Large intestine (tissue), 3 donors: ENCODE results near the gene RPSA. TPM values are rescaled to one million over a fixed set of nuclear protein-coding genes. Genes with fewer than 3 reads are reported as not detected.
"Not testable (repeated sequence)": the region's sequence is repeated elsewhere in the genome, so short reads cannot be mapped to it uniquely, and the experiment has no call there.

Experiments used
- DNase-seq, 2 donors: peaks; one replicate each; pipeline versions ENCODE4 v3.0.0 to v3.0.0-alpha.2; 2013
- H3K27ac ChIP-seq: one replicate; pipeline ENCODE4 v1.5.1; 2013; ENCODE audit warnings: low read length
- H3K27me3 ChIP-seq: 2 replicates; pipeline ENCODE4 v1.6.1; 2013; ENCODE audit warnings: low read length; ENCODE audit not compliant: control insufficient read depth, insufficient read depth
- H3K36me3 ChIP-seq: 2 replicates; pipeline ENCODE4 v1.6.1; 2013; ENCODE audit warnings: low read length; ENCODE audit not compliant: control insufficient read depth, insufficient read depth
- H3K4me1 ChIP-seq: one replicate; pipeline ENCODE4 v1.6.1; 2013; ENCODE audit warnings: low read length; ENCODE audit not compliant: control insufficient read depth, insufficient read depth
- H3K4me3 ChIP-seq: one replicate; pipeline ENCODE4 v1.5.1; 2013; ENCODE audit warnings: low read length
- H3K9me3 ChIP-seq: one replicate; pipeline ENCODE4 v1.6.1; 2013; ENCODE audit warnings: mild to moderate bottlenecking, low read depth, low read length, moderate library complexity; ENCODE audit not compliant: control insufficient read depth
- WGBS: methylation state at CpG from one replicate; pipeline ENCODE4 v1.1.5; 2013; ENCODE audit warnings: low lambda C conversion rate; ENCODE audit not compliant: insufficient coverage; 5-methylcytosine and 5-hydroxymethylcytosine counted together
- polyA plus RNA-seq: library from polyadenylated mRNA; unstranded; fragments of 120-200 nt; gene quantifications from one replicate; pipeline ENCODE4 v1.2.1, GENCODE V29; 2013

Gene RPSA
- polyA plus RNA-seq, 1 donor, result 1,397 TPM

DNA sequence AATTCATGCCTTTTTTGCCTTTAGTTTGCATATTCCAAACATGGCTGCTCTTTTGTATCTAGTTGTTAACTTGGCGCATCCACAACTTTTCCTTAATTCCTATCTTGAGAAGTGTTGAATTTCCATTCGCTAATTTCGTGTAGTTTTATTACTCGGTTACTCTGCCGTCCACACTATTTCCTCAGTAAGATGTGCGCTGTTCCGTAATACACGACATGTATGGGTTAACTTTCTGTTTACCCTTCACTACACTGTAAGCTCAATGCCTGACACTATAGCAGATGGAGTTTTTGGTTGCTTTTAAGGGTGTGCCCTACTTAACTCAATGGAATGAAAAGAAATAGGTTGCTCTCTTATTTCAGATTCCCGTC lies 724 bp downstream of the RPSA start:
- Histone ChIP-seq H3K36me3 (peaks cover 42% of the 10 kb centered on the region), H3K4me3 (peak overlapping the region; percentile 83), H3K27me3 (no peaks in the 10 kb centered on the region), H3K9me3 (no peaks in the 10 kb centered on the region), H3K27ac (peak overlapping the region; percentile 82), H3K4me1 (peaks cover 13% of the 10 kb centered on the region)
- 0% methylated on average over 3 of the region's 9 CpGs for WGBS
- no peak for DNase-seq

DNA sequence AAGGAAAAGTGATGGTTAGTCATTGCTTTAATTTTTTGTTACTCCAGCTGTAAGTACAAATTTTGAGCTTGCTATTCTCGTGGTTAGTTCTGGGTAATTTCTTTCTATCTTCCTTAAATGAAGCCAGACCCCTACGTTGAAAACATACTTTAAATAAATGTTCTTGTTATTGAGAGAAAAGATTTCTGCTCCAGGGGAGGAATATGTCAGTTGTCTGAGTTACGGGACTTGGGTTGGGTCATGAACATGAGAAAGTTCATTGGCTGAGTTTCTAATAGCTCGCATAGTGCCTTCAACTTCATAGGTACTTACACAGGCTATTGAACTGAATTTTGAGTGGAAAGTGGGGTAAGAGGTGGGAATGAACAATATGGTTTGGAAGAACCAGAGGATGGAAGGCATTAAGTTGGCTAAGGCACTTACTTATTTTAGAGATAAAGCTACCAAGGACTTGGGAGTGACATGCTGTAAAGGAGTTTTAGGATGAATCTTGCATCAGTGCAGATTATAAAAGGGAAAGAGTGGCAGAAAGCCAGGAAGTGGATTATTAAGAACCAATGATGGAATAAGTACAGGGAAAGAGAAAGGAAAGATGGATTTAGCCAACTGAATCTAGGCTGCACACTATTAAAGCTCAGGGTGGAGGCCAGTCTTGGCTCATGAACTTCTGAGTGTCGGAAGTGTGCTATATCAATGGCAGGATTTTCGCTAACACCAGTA lies 1.4 kb downstream of the RPSA start:
- Histone ChIP-seq H3K36me3 (peaks cover 48% of the 10 kb centered on the region), H3K4me1 (peaks cover 13% of the 10 kb centered on the region), H3K27me3 (no peaks in the 10 kb centered on the region), H3K4me3 (peak overlapping the region; percentile 83), H3K9me3 (no peaks in the 10 kb centered on the region), H3K27ac (no peak overlapping the region)
- no peak for DNase-seq
- 14% methylated on average over 1 of the region's 6 CpGs for WGBS

DNA sequence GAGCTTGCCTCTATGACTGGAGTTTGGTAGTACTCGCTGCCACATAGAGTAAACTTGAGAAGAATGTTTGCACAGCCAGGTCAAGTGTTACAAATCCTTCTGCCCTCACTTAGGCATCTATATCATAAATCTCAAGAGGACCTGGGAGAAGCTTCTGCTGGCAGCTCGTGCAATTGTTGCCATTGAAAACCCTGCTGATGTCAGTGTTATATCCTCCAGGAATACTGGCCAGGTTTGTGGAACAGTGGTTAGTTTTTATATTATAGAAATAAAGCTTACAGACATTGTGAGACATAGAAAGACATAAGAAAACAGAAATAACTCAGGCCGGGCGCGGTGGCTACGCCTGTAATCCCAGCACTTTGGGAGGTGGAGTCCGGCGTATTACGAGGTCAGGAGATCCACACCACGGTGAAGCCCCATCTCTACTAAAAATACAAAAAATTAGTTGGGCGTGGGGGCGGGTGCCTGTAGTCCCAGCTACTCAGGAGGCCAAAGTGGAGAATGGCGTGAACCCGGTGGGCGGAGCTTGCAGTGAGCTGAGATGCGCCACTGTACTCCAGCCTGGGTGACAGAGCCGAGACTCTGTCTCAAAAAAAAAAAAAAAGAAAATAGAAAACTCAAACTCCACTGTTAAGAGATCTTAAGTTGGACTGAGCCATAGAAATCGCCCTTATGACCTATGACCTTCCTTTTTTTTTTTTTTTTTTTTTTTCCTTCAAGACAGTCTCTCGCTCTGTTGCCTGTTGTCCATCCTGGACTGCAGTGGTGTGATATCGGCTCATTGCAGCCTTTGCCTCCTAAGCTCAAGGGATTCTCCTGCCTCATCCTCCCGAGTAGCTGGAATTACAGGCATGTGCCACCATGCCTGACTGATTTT lies 2.2 kb downstream of the RPSA start:
- peaks cover 13% of the 10 kb centered on the region for H3K4me1 ChIP-seq
- 49% methylated on average over 2 of the region's 21 CpGs for WGBS
- H3K27ac ChIP-seq, result no peak overlapping the region
- no peaks in the 10 kb centered on the region for H3K9me3 ChIP-seq
- DNase-seq, result no peak
- no peak overlapping the region for H3K4me3 ChIP-seq
- peaks cover 56% of the 10 kb centered on the region for H3K36me3 ChIP-seq
- H3K27me3 ChIP-seq, result no peaks in the 10 kb centered on the region

DNA sequence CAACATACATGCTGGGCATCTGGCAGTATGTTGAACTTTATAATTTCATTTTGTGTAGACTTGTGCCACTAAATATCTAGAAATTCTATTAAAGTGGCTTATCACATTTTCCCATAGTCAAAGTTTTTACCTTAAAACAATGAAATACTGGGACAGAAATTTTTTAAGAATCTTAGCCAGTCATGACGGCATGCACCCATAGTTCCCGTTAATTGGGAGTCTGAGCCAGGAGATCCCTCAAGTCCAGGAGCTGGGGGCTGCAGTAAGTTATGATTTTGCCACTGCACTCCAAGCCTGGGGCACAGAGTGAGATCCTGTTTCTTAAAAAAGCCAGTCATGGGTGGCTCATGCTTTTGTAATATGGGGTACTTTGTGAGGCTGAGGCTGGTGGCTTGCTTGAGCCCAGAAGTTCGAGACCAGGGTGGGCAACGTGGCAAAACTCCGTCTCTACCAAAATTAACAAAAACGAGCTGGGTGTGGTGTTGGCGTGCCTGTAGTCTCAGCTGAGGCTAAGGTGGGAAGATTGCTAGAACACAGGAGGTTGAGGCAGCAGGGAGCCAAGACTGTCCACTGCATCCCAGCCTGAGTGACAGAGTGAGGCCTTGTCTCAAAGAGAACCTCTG lies 3.1 kb downstream of the RPSA start:
- Histone ChIP-seq H3K27ac (no peak overlapping the region), H3K4me3 (no peak overlapping the region), H3K27me3 (no peaks in the 10 kb centered on the region), H3K36me3 (peaks cover 63% of the 10 kb centered on the region), H3K4me1 (peaks cover 13% of the 10 kb centered on the region), H3K9me3 (no peaks in the 10 kb centered on the region)
- no peak for DNase-seq
- WGBS, result no CpG with 5 or more reads among the region's 7 CpGs

DNA sequence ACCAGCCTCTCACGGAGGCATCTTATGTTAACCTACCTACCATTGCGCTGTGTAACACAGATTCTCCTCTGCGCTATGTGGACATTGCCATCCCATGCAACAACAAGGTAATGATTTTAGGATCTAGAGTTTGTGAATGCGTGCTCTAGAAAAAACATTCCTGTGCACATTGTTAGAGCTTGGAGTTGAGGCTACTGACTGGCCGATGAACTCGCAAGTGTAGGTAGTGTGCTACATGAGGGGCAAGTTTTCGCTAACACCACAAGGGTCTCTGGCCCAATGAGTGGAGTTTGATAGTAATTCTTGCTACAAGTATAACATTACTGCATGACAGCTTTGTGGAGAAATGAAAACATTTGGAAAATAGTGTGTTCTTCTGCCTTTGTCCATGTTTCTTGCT lies 4.4 kb downstream of the RPSA start:
- no peaks in the 10 kb centered on the region for H3K27me3 ChIP-seq
- H3K4me3 ChIP-seq, result no peak overlapping the region
- no peak overlapping the region for H3K27ac ChIP-seq
- no CpG with 5 or more reads among the region's 7 CpGs for WGBS
- no peak for DNase-seq
- H3K36me3 ChIP-seq, result peaks cover 63% of the 10 kb centered on the region
- H3K4me1 ChIP-seq, result peaks cover 13% of the 10 kb centered on the region
- H3K9me3 ChIP-seq, result no peaks in the 10 kb centered on the region

DNA sequence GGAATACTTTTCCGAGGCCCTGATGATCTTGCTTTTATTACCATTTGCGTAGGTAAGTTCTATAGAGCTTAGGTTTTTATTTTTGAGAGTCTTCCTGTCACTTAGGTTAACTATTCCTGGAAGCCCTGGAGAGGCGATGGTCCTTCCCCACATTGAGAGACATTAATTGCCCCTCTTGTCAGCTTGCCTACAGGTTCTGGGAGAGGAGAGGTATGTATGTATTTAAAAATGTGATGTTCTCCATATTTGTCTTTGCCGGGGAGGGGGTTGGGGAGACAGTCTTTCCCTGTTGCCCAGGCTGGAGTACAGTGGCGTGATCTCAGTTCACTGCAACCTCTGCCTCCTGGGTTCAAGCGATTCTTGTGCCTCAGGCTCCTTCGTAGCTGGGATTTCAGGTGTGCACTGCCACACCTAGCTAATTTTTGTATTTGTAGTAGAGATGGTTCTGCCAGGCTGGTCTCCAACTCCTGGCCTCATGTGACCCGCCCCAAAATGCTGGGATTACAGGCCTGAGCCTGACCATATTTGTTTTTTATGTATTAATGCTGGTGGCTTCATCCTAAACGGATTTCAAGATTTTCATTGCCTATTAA lies 6.2 kb downstream of the RPSA start:
- no peak for DNase-seq
- no peak overlapping the region for H3K27ac ChIP-seq
- H3K9me3 ChIP-seq, result no peaks in the 10 kb centered on the region
- WGBS, result no CpG with 5 or more reads among the region's 9 CpGs
- H3K4me3 ChIP-seq, result no peak overlapping the region
- peaks cover 63% of the 10 kb centered on the region for H3K36me3 ChIP-seq
- peaks cover 12% of the 10 kb centered on the region for H3K4me1 ChIP-seq
- H3K27me3 ChIP-seq, result no peaks in the 10 kb centered on the region

DNA sequence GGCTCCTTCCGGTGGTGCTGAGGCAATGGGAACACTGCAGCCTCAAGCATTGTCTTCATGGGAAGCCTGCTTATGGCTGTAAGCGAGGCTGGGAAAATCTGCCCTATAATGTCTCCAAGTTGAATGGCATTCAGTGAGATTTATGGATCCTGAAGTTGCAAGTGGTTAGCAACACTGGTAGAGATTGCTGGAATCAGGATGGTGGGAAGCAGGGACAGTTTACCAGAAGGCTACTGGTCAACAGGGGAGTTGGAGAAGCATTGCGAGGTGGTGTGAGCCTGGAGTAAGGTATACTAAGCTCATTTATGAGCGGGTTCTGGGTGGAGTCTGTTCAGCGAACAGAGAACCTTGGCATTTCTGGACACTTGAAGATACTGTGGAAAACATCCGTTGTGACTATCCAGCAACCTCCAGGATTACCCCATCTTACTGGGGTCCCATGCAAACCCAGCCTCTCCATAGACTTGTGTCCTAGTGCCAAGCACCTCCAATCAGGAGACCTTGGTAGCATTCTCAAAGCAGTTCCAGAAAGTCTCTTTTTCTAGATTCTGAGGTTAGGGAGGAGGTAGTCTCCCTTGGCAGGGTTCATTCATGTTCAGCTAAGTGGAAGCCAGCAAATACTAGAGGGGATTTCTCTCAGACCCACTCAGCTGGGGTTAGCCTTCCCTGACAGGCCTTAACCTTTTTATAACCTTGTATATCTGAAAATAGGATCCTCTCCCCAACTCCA lies 7.3 kb downstream of the RPSA start:
- H3K27ac ChIP-seq, result no peak overlapping the region
- H3K36me3 ChIP-seq, result peaks cover 52% of the 10 kb centered on the region

DNA sequence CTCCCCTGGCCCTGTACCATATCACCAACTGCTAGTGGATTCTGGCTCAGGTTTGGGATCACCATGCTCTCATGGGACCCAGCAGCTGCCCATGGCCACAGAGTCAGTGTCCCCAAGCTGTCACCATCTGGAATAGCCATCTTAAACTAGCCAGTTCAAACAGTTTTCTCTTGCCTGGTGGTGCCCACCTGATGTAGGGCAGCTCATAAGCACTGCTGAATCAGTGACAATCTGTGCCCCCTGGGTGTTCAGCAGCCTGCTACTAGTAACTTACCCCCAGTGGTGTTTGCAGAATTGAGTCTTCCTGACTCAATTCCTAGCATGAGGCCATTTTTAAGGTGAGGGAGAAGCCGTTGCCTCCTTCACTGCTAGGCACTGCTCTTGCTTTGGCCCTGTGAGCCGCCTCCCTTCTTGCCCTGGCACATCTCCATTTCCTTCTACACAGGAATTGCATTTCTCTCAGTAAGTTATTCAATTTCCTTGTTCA lies 7.9 kb downstream of the RPSA start:
- H3K9me3 ChIP-seq, result no peaks in the 10 kb centered on the region
- DNase-seq, result no peak
- no peak overlapping the region for H3K4me3 ChIP-seq
- peaks cover 2% of the 10 kb centered on the region for H3K4me1 ChIP-seq
- WGBS, result 90% methylated on average over 2 of the region's 2 CpGs
- no peaks in the 10 kb centered on the region for H3K27me3 ChIP-seq
- H3K27ac ChIP-seq, result no peak overlapping the region
- peaks cover 46% of the 10 kb centered on the region for H3K36me3 ChIP-seq

More for the DNA sequence above, 7.3 kb downstream of the RPSA start:
- no peak for DNase-seq
- 100% methylated on average over 1 of the region's 6 CpGs for WGBS
- Histone ChIP-seq H3K4me3 (no peak overlapping the region), H3K4me1 (peaks cover 6% of the 10 kb centered on the region), H3K27me3 (no peaks in the 10 kb centered on the region), H3K9me3 (no peaks in the 10 kb centered on the region)

DNA sequence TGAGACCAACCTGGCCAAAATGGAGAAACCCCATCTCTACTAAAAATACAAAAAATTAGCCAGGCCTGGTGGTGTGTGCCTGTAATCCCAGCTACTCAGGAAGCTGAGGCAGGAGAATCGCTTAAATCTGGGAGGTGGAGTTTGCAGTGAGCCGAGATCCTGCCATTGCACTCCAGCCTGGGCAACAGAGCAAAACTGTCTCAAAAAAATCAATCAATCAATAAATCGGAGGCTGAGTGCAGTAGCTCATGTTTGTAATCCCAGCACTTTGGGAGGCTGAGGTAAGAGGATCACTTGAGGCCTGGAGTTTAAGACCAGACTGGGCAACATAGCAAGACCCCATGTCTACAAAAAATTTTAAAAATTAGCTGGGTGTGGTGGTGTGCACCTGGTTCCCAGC lies 8.8 kb downstream of the RPSA start:
- peaks cover 39% of the 10 kb centered on the region for H3K36me3 ChIP-seq
- H3K9me3 ChIP-seq, H3K27me3 ChIP-seq, DNase-seq, H3K4me1 ChIP-seq, H3K27ac ChIP-seq, H3K4me3 ChIP-seq: not testable (repeated sequence)
- no CpG with 5 or more reads among the region's 3 CpGs for WGBS
